ENCODE measurements around the gene NET1. TPM values are rescaled to one million over a fixed set of nuclear protein-coding genes. Genes with fewer than 3 reads are reported as not detected.
A peak's percentile ranks its signal among the peaks of the same experiment; 100 is the strongest.

Gene NET1
- total and polyA plus RNA-seq, 7 experiments from 2014 or later: 31.6 to 61.6 (median 47.9) TPM

DNA sequence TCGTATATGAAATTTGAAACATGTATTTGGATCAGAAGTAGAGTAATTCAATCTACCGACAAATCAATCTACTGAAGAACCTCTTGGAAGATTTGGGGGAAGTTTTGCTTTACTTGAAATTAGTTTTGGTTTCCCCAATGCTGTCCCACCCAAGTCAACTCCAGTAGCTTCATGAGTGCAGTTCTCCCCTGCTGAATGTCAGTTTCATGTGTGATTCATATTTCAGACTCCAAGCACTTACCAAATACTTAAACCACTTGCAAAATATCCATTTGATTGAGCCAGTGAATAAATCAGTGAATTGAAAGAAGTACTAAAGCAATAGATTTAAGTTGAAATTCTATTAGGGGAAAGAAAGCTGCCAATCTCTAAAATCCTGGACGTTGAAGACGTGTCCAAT is 77.7 kb downstream of the NET1 start:
- H3K4me1 ChIP-seq (ENCODE audit: control insufficient read depth in 2 of 2, insufficient read depth in 2 of 2, low read length in 2 of 2): no peaks in the 10 kb centered on the region
- DNase-seq: no peak
- no peak overlapping the region for H3K4me3 ChIP-seq (ENCODE audit: low read length)
- POLR2A ChIA-PET: no interaction called here
- Mint-ChIP-seq H3K9me3 (peaks cover 0 to 15% (median 4%) of the 10 kb centered on the region in 11 donors), H3K27ac (no peak overlapping the region), H3K4me3 (no peak overlapping the region), H3K4me1 (peaks cover 0 to 8% (median 0%) of the 10 kb centered on the region in 7 donors), H3K27me3 (peaks cover 0 to 8% (median 0%) of the 10 kb centered on the region in 5 donors), H3K36me3 (peaks cover 0 to 5% (median 0%) of the 10 kb centered on the region in 5 donors)
- intact Hi-C loops (cut with micrococcal nuclease): no loop called here
- no peaks in the 10 kb centered on the region for H3K27me3 ChIP-seq (ENCODE audit: control insufficient read depth in 2 of 2, insufficient read depth in 2 of 2, low read length in 2 of 2)
- no peak for ATAC-seq
- no peaks in the 10 kb centered on the region for H3K36me3 ChIP-seq (ENCODE audit: control insufficient read depth in 2 of 3, insufficient read depth in 3 of 3, low read length in 3 of 3)
- no peak overlapping the region for H3K27ac ChIP-seq (ENCODE audit: low read depth, low read length)
- CTCF ChIA-PET: no interaction called here
- no peaks in the 10 kb centered on the region for H3K9me3 ChIP-seq (ENCODE audit: control insufficient read depth in 2 of 3, low read length in 3 of 3)

- Mint-ChIP-seq H3K4me3 (no peak overlapping the region), H3K27me3 (peaks cover 0 to 5% (median 0%) of the 10 kb centered on the region in 5 donors), H3K9me3 (peaks cover 0 to 15% (median 4%) of the 10 kb centered on the region in 11 donors), H3K36me3 (peaks cover 0 to 5% (median 0%) of the 10 kb centered on the region in 5 donors), H3K4me1 (peaks cover 0 to 8% (median 0%) of the 10 kb centered on the region in 7 donors), H3K27ac (peak overlapping the region in 1 of 9 donors; percentile 28)
- H3K4me3 ChIP-seq (ENCODE audit: low read length): no peak overlapping the region
- H3K27ac ChIP-seq (ENCODE audit: low read depth, low read length): no peak overlapping the region
- ATAC-seq (no peak), DNase-seq (no peak)
- no peaks in the 10 kb centered on the region for H3K27me3 ChIP-seq (ENCODE audit: control insufficient read depth in 2 of 2, insufficient read depth in 2 of 2, low read length in 2 of 2)
- ChIA-PET CTCF (no interaction called here), POLR2A (no interaction called here)
- H3K36me3 ChIP-seq (ENCODE audit: control insufficient read depth in 2 of 3, insufficient read depth in 3 of 3, low read length in 3 of 3): no peaks in the 10 kb centered on the region
- no peaks in the 10 kb centered on the region for H3K9me3 ChIP-seq (ENCODE audit: control insufficient read depth in 2 of 3, low read length in 3 of 3)
- no peaks in the 10 kb centered on the region for H3K4me1 ChIP-seq (ENCODE audit: control insufficient read depth in 2 of 2, insufficient read depth in 2 of 2, low read length in 2 of 2)
- intact Hi-C loops (cut with micrococcal nuclease): no loop called here
Observed at GRCh38 chr10:5490698-5491464, 78.5 kb downstream of the NET1 start.

DNA sequence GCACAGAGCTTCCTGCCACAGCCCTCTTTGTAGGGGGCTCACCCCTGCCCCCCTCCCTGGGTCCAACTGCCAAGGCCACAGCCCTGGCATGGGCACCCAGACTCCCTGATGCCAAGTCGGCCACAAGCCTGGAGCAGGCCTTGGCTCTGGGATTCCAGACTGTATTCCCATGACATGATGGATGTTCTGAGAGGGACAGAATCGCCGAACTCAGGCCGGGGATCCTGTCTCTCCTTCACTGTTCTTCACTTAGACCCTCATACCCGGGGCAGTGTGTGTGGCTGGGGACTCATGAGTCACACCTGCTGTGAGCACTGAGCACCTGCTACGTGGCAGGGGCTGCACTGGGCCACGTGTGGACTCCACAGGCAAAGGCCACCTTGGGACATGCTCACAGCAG is 79.1 kb downstream of the NET1 start:
- Mint-ChIP-seq H3K4me1 (peaks cover 0 to 8% (median 0%) of the 10 kb centered on the region in 7 donors), H3K36me3 (peaks cover 0 to 5% (median 0%) of the 10 kb centered on the region in 5 donors), H3K4me3 (no peak overlapping the region), H3K27me3 (peaks cover 0 to 4% (median 0%) of the 10 kb centered on the region in 5 donors), H3K9me3 (peaks cover 0 to 15% (median 4%) of the 10 kb centered on the region in 11 donors), H3K27ac (peak overlapping the region in 1 of 9 donors; percentile 28)
- Histone ChIP-seq H3K36me3 (ENCODE audit: control insufficient read depth in 2 of 3, insufficient read depth in 3 of 3, low read length in 3 of 3) (no peaks in the 10 kb centered on the region), H3K9me3 (ENCODE audit: control insufficient read depth in 2 of 3, low read length in 3 of 3) (no peaks in the 10 kb centered on the region), H3K4me3 (ENCODE audit: low read length) (no peak overlapping the region), H3K27ac (ENCODE audit: low read depth, low read length) (no peak overlapping the region), H3K4me1 (ENCODE audit: control insufficient read depth in 2 of 2, insufficient read depth in 2 of 2, low read length in 2 of 2) (no peaks in the 10 kb centered on the region), H3K27me3 (ENCODE audit: control insufficient read depth in 2 of 2, insufficient read depth in 2 of 2, low read length in 2 of 2) (no peaks in the 10 kb centered on the region)
- POLR2A ChIA-PET: no interaction called here
- intact Hi-C loops (cut with micrococcal nuclease): no loop called here
- no peak for ATAC-seq
- DNase-seq: no peak
- CTCF ChIA-PET: no interaction called here

- Histone ChIP-seq H3K4me3 (ENCODE audit: low read length) (no peak overlapping the region), H3K9me3 (ENCODE audit: control insufficient read depth in 2 of 3, low read length in 3 of 3) (no peaks in the 10 kb centered on the region), H3K27ac (ENCODE audit: low read depth, low read length) (no peak overlapping the region), H3K36me3 (ENCODE audit: control insufficient read depth in 2 of 3, insufficient read depth in 3 of 3, low read length in 3 of 3) (no peaks in the 10 kb centered on the region), H3K27me3 (ENCODE audit: control insufficient read depth in 2 of 2, insufficient read depth in 2 of 2, low read length in 2 of 2) (no peaks in the 10 kb centered on the region), H3K4me1 (ENCODE audit: control insufficient read depth in 2 of 2, insufficient read depth in 2 of 2, low read length in 2 of 2) (no peaks in the 10 kb centered on the region)
- Mint-ChIP-seq H3K4me1 (peaks cover 0 to 7% (median 0%) of the 10 kb centered on the region in 7 donors), H3K9me3 (peaks cover 0 to 15% (median 4%) of the 10 kb centered on the region in 11 donors), H3K27ac (no peak overlapping the region), H3K4me3 (no peak overlapping the region), H3K36me3 (peaks cover 0 to 5% (median 0%) of the 10 kb centered on the region in 5 donors), H3K27me3 (no peaks in the 10 kb centered on the region)
- ATAC-seq: no peak
- POLR2A ChIA-PET: no interaction called here
- CTCF ChIA-PET: no interaction called here
- DNase-seq: no peak
- intact Hi-C loops (cut with micrococcal nuclease): no loop called here
Observed at GRCh38 chr10:5492322-5492855, 80.0 kb downstream of the NET1 start.

DNA sequence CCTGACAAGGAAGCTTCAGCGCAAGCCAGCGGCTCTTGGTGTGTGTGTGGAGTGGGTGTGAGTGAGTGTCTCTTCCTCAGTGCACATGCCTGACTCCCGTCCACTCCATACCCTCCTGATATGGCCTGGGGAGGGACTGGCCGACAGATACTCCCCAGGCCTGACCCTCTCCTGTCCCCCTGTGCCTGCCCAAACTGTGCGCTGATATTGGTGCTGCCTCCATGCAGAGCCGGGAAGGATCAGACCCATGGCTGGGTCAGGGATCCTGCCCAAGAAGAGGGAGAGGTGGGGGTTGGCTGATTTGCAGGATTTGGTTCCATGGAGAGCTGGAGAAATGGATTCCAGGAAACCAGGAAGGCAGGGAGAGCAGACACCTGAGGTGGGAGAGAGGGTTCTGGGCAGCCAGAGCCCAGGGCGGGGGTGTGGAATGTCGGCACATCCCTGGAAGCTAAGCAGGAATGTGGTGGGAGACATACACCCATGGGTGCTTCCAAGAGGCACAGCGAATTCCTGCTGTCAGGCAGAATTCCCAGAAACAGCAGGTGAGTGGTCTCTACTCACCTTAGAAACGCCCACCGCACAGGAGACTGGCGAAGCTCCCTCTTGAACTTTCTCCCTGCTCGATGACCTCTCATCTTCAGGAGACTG is 80.7 kb downstream of the NET1 start:
- no peak overlapping the region for H3K4me3 ChIP-seq (ENCODE audit: low read length)
- no peaks in the 10 kb centered on the region for H3K36me3 ChIP-seq (ENCODE audit: control insufficient read depth in 2 of 3, insufficient read depth in 3 of 3, low read length in 3 of 3)
- no peaks in the 10 kb centered on the region for H3K27me3 ChIP-seq (ENCODE audit: control insufficient read depth in 2 of 2, insufficient read depth in 2 of 2, low read length in 2 of 2)
- Mint-ChIP-seq H3K4me3 (no peak overlapping the region), H3K27me3 (no peaks in the 10 kb centered on the region), H3K4me1 (peaks cover 0 to 4% (median 0%) of the 10 kb centered on the region in 7 donors), H3K36me3 (peaks cover 0 to 5% (median 0%) of the 10 kb centered on the region in 5 donors), H3K9me3 (peaks cover 0 to 15% (median 4%) of the 10 kb centered on the region in 11 donors), H3K27ac (no peak overlapping the region)
- H3K4me1 ChIP-seq (ENCODE audit: control insufficient read depth in 2 of 2, insufficient read depth in 2 of 2, low read length in 2 of 2): no peaks in the 10 kb centered on the region
- DNase-seq (no peak), ATAC-seq (no peak)
- CTCF ChIA-PET: no interaction called here
- intact Hi-C loops (cut with micrococcal nuclease): no loop called here
- H3K27ac ChIP-seq (ENCODE audit: low read depth, low read length): no peak overlapping the region
- POLR2A ChIA-PET: no interaction called here
- no peaks in the 10 kb centered on the region for H3K9me3 ChIP-seq (ENCODE audit: control insufficient read depth in 2 of 3, low read length in 3 of 3)

DNA sequence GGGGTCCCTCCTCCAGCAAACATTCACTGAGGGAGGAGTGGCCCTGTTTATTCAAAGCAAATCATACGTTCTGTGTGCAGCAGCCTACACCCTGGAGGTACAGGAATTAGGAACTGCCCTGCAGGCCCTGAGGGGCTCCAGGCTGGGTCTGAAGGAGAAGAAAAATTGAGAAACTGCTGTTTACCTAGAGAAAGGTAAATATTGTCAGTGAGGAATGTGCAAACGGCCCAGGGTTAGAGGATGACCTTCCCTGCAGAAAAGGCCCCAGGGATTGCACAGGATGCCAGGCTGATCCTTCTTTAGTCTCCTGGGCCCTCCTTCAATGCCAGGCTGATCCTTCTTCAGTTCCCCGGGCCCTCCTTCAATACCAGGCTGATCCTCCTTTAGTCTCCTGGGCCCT is 81.3 kb downstream of the NET1 start:
- ATAC-seq: no peak
- CTCF ChIA-PET: no interaction called here
- no peak overlapping the region for H3K4me3 ChIP-seq (ENCODE audit: low read length)

More for the DNA sequence above, 81.3 kb downstream of the NET1 start:
- intact Hi-C loops (cut with micrococcal nuclease): no loop called here
- no peak overlapping the region for H3K4me3 Mint-ChIP-seq
- H3K27me3 Mint-ChIP-seq: no peaks in the 10 kb centered on the region
- peaks cover 0 to 15% (median 4%) of the 10 kb centered on the region in 11 donors for H3K9me3 Mint-ChIP-seq
- H3K4me1 Mint-ChIP-seq: peaks cover 0 to 4% (median 0%) of the 10 kb centered on the region in 7 donors
- Histone ChIP-seq H3K27me3 (ENCODE audit: control insufficient read depth in 2 of 2, insufficient read depth in 2 of 2, low read length in 2 of 2) (no peaks in the 10 kb centered on the region), H3K9me3 (ENCODE audit: control insufficient read depth in 2 of 3, low read length in 3 of 3) (no peaks in the 10 kb centered on the region), H3K27ac (ENCODE audit: low read depth, low read length) (no peak overlapping the region), H3K36me3 (ENCODE audit: control insufficient read depth in 2 of 3, insufficient read depth in 3 of 3, low read length in 3 of 3) (no peaks in the 10 kb centered on the region), H3K4me1 (ENCODE audit: control insufficient read depth in 2 of 2, insufficient read depth in 2 of 2, low read length in 2 of 2) (no peaks in the 10 kb centered on the region)
- POLR2A ChIA-PET: interaction anchor here (1.4 kb wide), 1 partner anchor 9 kb away, joined by 3 read pairs; no protein-coding TSS in a partner anchor
- no peak for DNase-seq
- H3K27ac Mint-ChIP-seq: no peak overlapping the region
- H3K36me3 Mint-ChIP-seq: peaks cover 0 to 5% (median 0%) of the 10 kb centered on the region in 5 donors
